ENCODE results near the gene CTSA.

The CTSA gene

GRCh38 chr20:45848421-45848820 is 42.7 kb upstream of the CTSA start:
- H3K4me3 ChIP-seq (ENCODE audit: low read depth, low read length) = no peak overlapping the region
- CTCF ChIA-PET = no interaction called here
- no peak for DNase-seq (ENCODE audit: low read depth, low spot score)
- TF ChIP-seq, protein P1, sequence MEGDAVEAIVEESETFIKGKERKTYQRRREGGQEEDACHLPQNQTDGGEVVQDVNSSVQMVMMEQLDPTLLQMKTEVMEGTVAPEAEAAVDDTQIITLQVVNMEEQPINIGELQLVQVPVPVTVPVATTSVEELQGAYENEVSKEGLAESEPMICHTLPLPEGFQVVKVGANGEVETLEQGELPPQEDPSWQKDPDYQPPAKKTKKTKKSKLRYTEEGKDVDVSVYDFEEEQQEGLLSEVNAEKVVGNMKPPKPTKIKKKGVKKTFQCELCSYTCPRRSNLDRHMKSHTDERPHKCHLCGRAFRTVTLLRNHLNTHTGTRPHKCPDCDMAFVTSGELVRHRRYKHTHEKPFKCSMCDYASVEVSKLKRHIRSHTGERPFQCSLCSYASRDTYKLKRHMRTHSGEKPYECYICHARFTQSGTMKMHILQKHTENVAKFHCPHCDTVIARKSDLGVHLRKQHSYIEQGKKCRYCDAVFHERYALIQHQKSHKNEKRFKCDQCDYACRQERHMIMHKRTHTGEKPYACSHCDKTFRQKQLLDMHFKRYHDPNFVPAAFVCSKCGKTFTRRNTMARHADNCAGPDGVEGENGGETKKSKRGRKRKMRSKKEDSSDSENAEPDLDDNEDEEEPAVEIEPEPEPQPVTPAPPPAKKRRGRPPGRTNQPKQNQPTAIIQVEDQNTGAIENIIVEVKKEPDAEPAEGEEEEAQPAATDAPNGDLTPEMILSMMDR (IDR thresholded peaks at IDR 0.05; ENCODE audit: insufficient read depth, low read length, missing control alignments) = no peak
- POLR2A ChIA-PET = no interaction called here

GRCh38 chr20:45848969-45849582 is 42.1 kb upstream of the CTSA start:
- H3K4me3 ChIP-seq (ENCODE audit: low read depth, low read length) = no peak overlapping the region
- CTCF ChIA-PET = interaction anchor here (1.1 kb wide), 1 partner anchor 42 kb away, joined by 3 read pairs; the partner anchor contains the start of genes CTSA and NEURL2
- TF ChIP-seq, protein P1 (IDR thresholded peaks at IDR 0.05; ENCODE audit: insufficient read depth, low read length, missing control alignments) = no peak
- no peak for DNase-seq (ENCODE audit: low read depth, low spot score)
- POLR2A ChIA-PET = interaction anchor here (0.9 kb wide), 1 partner anchor 32 kb away, joined by 3 read pairs; the partner anchor contains the start of gene ZSWIM1

DNA sequence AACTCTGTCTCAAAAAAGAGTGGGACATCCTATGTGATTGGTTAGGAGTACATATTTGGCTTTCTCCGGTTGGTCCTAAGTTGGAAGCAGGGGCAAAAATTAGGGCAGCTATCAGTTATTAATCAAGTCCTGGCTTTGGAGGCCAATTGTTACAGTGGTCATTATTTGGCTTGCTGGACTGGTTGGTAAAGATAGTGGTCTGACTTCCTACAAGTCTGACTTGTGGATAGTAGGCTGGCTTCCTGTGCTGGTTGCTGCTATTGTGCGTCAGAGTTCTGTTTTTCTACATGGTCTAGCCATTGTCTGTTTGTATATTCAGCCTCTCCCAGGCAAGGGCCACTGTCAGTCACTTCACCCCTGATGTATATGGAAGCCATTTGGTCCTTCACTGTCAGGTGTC is 40.9 kb upstream of the CTSA start:
- TF ChIP-seq, protein P1 (IDR thresholded peaks at IDR 0.05; ENCODE audit: insufficient read depth, low read length, missing control alignments) = no peak
- DNase-seq (ENCODE audit: low read depth, low spot score) = no peak
- POLR2A ChIA-PET = interaction anchor here (0.9 kb wide), 1 partner anchor 31 kb away, joined by 3 read pairs; the partner anchor contains the start of gene ZSWIM1
- CTCF ChIA-PET = interaction anchor here (1.1 kb wide), 2 partner anchors 23 to 40 kb away, joined by 3 read pairs; partner anchors contain the start of genes CTSA and NEURL2
- no peak overlapping the region for H3K4me3 ChIP-seq (ENCODE audit: low read depth, low read length)

DNA sequence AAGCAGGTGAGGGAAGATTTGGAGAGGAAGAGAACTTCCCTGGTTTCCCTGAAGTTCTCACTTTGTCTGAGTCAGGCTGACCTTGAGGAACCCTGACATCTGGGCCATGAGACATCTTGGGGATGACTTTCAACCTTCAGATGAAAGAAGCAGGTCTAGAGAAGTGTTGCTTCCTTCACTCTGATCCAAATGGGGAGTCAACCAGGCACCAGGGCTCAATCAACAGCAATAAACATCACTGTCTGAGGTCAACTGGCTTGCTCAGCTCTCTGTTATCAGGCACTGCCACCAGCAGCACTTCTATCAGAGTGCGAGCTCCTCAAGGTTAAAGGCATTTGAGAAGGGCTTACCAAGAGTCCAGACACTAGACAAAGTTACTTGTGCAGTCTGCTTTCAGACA is 40.2 kb upstream of the CTSA start:
- ChIA-PET CTCF (interaction anchor here (1.1 to 1.6 kb wide), 2 partner anchors 27 to 52 kb away, joined by 3 read pairs; no protein-coding TSS in a partner anchor), POLR2A (interaction anchor here (1.3 kb wide), 1 partner anchor 9 kb away, joined by 3 read pairs; no protein-coding TSS in a partner anchor)
- H3K4me3 ChIP-seq (ENCODE audit: low read depth, low read length) = no peak overlapping the region
- DNase-seq (ENCODE audit: low read depth, low spot score) = no peak
- TF ChIP-seq, protein P1 (IDR thresholded peaks at IDR 0.05; ENCODE audit: insufficient read depth, low read length, missing control alignments) = no peak

- no peak overlapping the region for H3K4me3 ChIP-seq (ENCODE audit: low read depth, low read length)
- TF ChIP-seq, protein P1 (IDR thresholded peaks at IDR 0.05; ENCODE audit: insufficient read depth, low read length, missing control alignments) = no peak
- ChIA-PET POLR2A (interaction anchor here (1.3 kb wide), 1 partner anchor 10 kb away, joined by 3 read pairs; no protein-coding TSS in a partner anchor), CTCF (interaction anchor here (0.6 to 1.6 kb wide), 3 partner anchors 11 to 53 kb away, joined by 3 to 4 read pairs (median 3); no protein-coding TSS in a partner anchor)
- no peak for DNase-seq (ENCODE audit: low read depth, low spot score)
Measured at GRCh38 chr20:45851501-45851900, 39.6 kb upstream of the CTSA start.

- DNase-seq (ENCODE audit: low read depth, low spot score) = no peak
- TF ChIP-seq, protein P1 (IDR thresholded peaks at IDR 0.05; ENCODE audit: insufficient read depth, low read length, missing control alignments) = no peak
- CTCF ChIA-PET = interaction anchor here (0.9 to 1.1 kb wide), 2 partner anchors 18 to 28 kb away, joined by 3 read pairs; no protein-coding TSS in a partner anchor
- H3K4me3 ChIP-seq (ENCODE audit: low read depth, low read length) = no peak overlapping the region
- POLR2A ChIA-PET = interaction anchor here (0.7 to 1.3 kb wide), 2 partner anchors 11 to 12 kb away, joined by 3 to 4 read pairs; no protein-coding TSS in a partner anchor
Measured at GRCh38 chr20:45852326-45852725, 38.8 kb upstream of the CTSA start.

Data from AG04449 (cell line).